Measurements from ENCODE around the gene FLRT3.

FLRT3 gene

GRCh38 chr20:14343491-14344065 is 6.2 kb upstream of the FLRT3 start:
- Histone ChIP-seq H3K79me1 (ENCODE audit: low read length) (no peaks in the 10 kb centered on the region), H2BK5ac (ENCODE audit: low read depth, low read length, poor library complexity) (no peak overlapping the region), H3K4me3 (ENCODE audit: low read depth, low read length) (no peak overlapping the region), H3K4ac (ENCODE audit: low read depth, low read length) (no peak overlapping the region), H4K91ac (ENCODE audit: low read depth, low read length) (no peak overlapping the region), H3K14ac (ENCODE audit: low read length) (no peak overlapping the region), H3K9me3 (ENCODE audit: insufficient read depth, low read depth, low read length) (no peaks in the 10 kb centered on the region), H3K18ac (ENCODE audit: low read length) (no peak overlapping the region), H4K12ac (ENCODE audit: low read depth, low read length) (no peak overlapping the region), H3K79me2 (ENCODE audit: control insufficient read depth, insufficient read depth, low read length, poor library complexity) (no peaks in the 10 kb centered on the region), H4K8ac (ENCODE audit: low read depth, low read length) (no peak overlapping the region), H2BK120ac (ENCODE audit: insufficient read depth, low read length, poor library complexity) (no peak overlapping the region), H3K4me2 (ENCODE audit: low read length) (no peak overlapping the region), H3K23ac (ENCODE audit: low read length) (no peak overlapping the region), H3K27me3 (ENCODE audit: insufficient read depth, low read length) (no peaks in the 10 kb centered on the region), H2BK12ac (ENCODE audit: low read length) (no peak overlapping the region), H3K36me3 (ENCODE audit: control insufficient read depth in 1 of 2, insufficient read depth in 2 of 2, low read length in 2 of 2) (no peaks in the 10 kb centered on the region), H3K4me1 (ENCODE audit: control insufficient read depth in 1 of 2, insufficient read depth in 2 of 2, low read length in 2 of 2) (peaks cover 0 to 3% of the 10 kb centered on the region in 2 experiments), H2AK5ac (ENCODE audit: low read length) (no peak overlapping the region), H3K27ac (ENCODE audit: low read depth, low read length) (no peak overlapping the region), H2AFZ (ENCODE audit: insufficient read depth, low read length, poor library complexity) (no peak overlapping the region), H3K9ac (ENCODE audit: low read length) (no peak overlapping the region)
- no peak for DNase-seq
- no CpG with 5 or more reads among the region's 2 CpGs for WGBS (ENCODE audit: extremely low coverage, insufficient coverage, insufficient read length)

GRCh38 chr20:14342918-14343317 is 5.5 kb upstream of the FLRT3 start:
- Histone ChIP-seq H4K91ac (ENCODE audit: low read depth, low read length) (no peak overlapping the region), H2AK5ac (ENCODE audit: low read length) (peak overlapping the region; percentile 62), H2BK12ac (ENCODE audit: low read length) (no peak overlapping the region), H3K4ac (ENCODE audit: low read depth, low read length) (no peak overlapping the region), H3K23ac (ENCODE audit: low read length) (no peak overlapping the region), H3K4me2 (ENCODE audit: low read length) (no peak overlapping the region), H2BK120ac (ENCODE audit: insufficient read depth, low read length, poor library complexity) (no peak overlapping the region), H3K27me3 (ENCODE audit: insufficient read depth, low read length) (no peaks in the 10 kb centered on the region), H2BK5ac (ENCODE audit: low read depth, low read length, poor library complexity) (no peak overlapping the region), H3K4me3 (ENCODE audit: low read depth, low read length) (no peak overlapping the region), H2AFZ (ENCODE audit: insufficient read depth, low read length, poor library complexity) (no peak overlapping the region), H3K36me3 (ENCODE audit: control insufficient read depth in 1 of 2, insufficient read depth in 2 of 2, low read length in 2 of 2) (no peaks in the 10 kb centered on the region), H3K27ac (ENCODE audit: low read depth, low read length) (no peak overlapping the region), H3K9me3 (ENCODE audit: insufficient read depth, low read depth, low read length) (no peaks in the 10 kb centered on the region), H4K8ac (ENCODE audit: low read depth, low read length) (no peak overlapping the region), H3K18ac (ENCODE audit: low read length) (no peak overlapping the region), H3K14ac (ENCODE audit: low read length) (peak overlapping the region; percentile 12), H3K9ac (ENCODE audit: low read length) (no peak overlapping the region), H3K4me1 (ENCODE audit: control insufficient read depth in 1 of 2, insufficient read depth in 2 of 2, low read length in 2 of 2) (peaks cover 0 to 3% of the 10 kb centered on the region in 2 experiments), H3K79me1 (ENCODE audit: low read length) (no peaks in the 10 kb centered on the region), H3K79me2 (ENCODE audit: control insufficient read depth, insufficient read depth, low read length, poor library complexity) (no peaks in the 10 kb centered on the region), H4K12ac (ENCODE audit: low read depth, low read length) (no peak overlapping the region)
- no peak for DNase-seq
- WGBS (ENCODE audit: extremely low coverage, insufficient coverage, insufficient read length) = no CpG with 5 or more reads among the region's 1 CpG

DNA sequence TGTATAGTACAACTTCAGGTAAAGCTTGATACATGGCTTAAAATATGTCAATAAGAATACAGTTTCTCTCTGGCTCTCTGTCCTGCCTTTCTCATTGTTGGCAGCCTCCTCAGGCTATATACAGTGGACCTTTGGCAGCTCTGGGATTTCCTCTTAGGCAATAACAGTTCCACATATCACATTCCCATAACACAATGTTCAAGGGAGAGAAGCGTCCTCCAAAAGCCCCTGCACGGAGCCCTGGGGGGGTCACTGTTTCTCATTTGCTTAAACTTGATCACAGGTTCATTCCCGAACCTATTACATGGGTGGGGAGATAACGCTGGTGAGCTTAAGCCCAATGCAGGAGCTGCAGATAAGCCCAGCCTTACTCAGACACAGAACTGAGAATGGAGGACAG is 4.4 kb upstream of the FLRT3 start:
- H3K4me3 ChIP-seq (ENCODE audit: low read depth, low read length) = no peak overlapping the region
- H4K8ac ChIP-seq (ENCODE audit: low read depth, low read length) = no peak overlapping the region

GRCh38 chr20:14336686-14337085 is 726 bp downstream of the FLRT3 start:
- peak overlapping the region; percentile 60 for H3K4me2 ChIP-seq (ENCODE audit: low read length)
- H2AK5ac ChIP-seq (ENCODE audit: low read length) = no peak overlapping the region
- WGBS (ENCODE audit: extremely low coverage, insufficient coverage, insufficient read length) = no CpG with 5 or more reads among the region's 4 CpGs
- H3K79me2 ChIP-seq (ENCODE audit: control insufficient read depth, insufficient read depth, low read length, poor library complexity) = no peaks in the 10 kb centered on the region
- no peak overlapping the region for H4K12ac ChIP-seq (ENCODE audit: low read depth, low read length)
- H3K9ac ChIP-seq (ENCODE audit: low read length) = no peak overlapping the region
- H2BK12ac ChIP-seq (ENCODE audit: low read length) = no peak overlapping the region
- no peak overlapping the region for H4K91ac ChIP-seq (ENCODE audit: low read depth, low read length)
- no peaks in the 10 kb centered on the region for H3K27me3 ChIP-seq (ENCODE audit: insufficient read depth, low read length)
- H3K4me1 ChIP-seq (ENCODE audit: control insufficient read depth in 1 of 2, insufficient read depth in 2 of 2, low read length in 2 of 2) = no peaks in the 10 kb centered on the region
- no peaks in the 10 kb centered on the region for H3K9me3 ChIP-seq (ENCODE audit: insufficient read depth, low read depth, low read length)
- H3K4me3 ChIP-seq (ENCODE audit: low read depth, low read length) = no peak overlapping the region
- no peak overlapping the region for H4K8ac ChIP-seq (ENCODE audit: low read depth, low read length)
- H2BK120ac ChIP-seq (ENCODE audit: insufficient read depth, low read length, poor library complexity) = no peak overlapping the region
- no peak for DNase-seq
- H3K18ac ChIP-seq (ENCODE audit: low read length) = no peak overlapping the region
- no peak overlapping the region for H3K27ac ChIP-seq (ENCODE audit: low read depth, low read length)
- H3K4ac ChIP-seq (ENCODE audit: low read depth, low read length) = no peak overlapping the region
- H2BK5ac ChIP-seq (ENCODE audit: low read depth, low read length, poor library complexity) = no peak overlapping the region
- no peak overlapping the region for H3K14ac ChIP-seq (ENCODE audit: low read length)
- H3K23ac ChIP-seq (ENCODE audit: low read length) = no peak overlapping the region
- no peaks in the 10 kb centered on the region for H3K79me1 ChIP-seq (ENCODE audit: low read length)
- H2AFZ ChIP-seq (ENCODE audit: insufficient read depth, low read length, poor library complexity) = no peak overlapping the region
- H3K36me3 ChIP-seq (ENCODE audit: control insufficient read depth in 1 of 2, insufficient read depth in 2 of 2, low read length in 2 of 2) = no peaks in the 10 kb centered on the region

More for the DNA sequence above, 4.4 kb upstream of the FLRT3 start:
- no peak overlapping the region for H2BK5ac ChIP-seq (ENCODE audit: low read depth, low read length, poor library complexity)
- no peak overlapping the region for H2BK120ac ChIP-seq (ENCODE audit: insufficient read depth, low read length, poor library complexity)
- H3K4ac ChIP-seq (ENCODE audit: low read depth, low read length) = no peak overlapping the region
- no peak overlapping the region for H3K18ac ChIP-seq (ENCODE audit: low read length)
- DNase-seq = no peak
- no peaks in the 10 kb centered on the region for H3K79me1 ChIP-seq (ENCODE audit: low read length)
- no peak overlapping the region for H3K4me2 ChIP-seq (ENCODE audit: low read length)
- no peak overlapping the region for H4K91ac ChIP-seq (ENCODE audit: low read depth, low read length)
- WGBS (ENCODE audit: extremely low coverage, insufficient coverage, insufficient read length) = no CpG with 5 or more reads among the region's 4 CpGs
- H4K12ac ChIP-seq (ENCODE audit: low read depth, low read length) = no peak overlapping the region
- H3K14ac ChIP-seq (ENCODE audit: low read length) = no peak overlapping the region
- no peak overlapping the region for H3K27ac ChIP-seq (ENCODE audit: low read depth, low read length)
- H3K9me3 ChIP-seq (ENCODE audit: insufficient read depth, low read depth, low read length) = no peaks in the 10 kb centered on the region
- no peak overlapping the region for H3K9ac ChIP-seq (ENCODE audit: low read length)
- H2AK5ac ChIP-seq (ENCODE audit: low read length) = no peak overlapping the region
- H3K27me3 ChIP-seq (ENCODE audit: insufficient read depth, low read length) = no peaks in the 10 kb centered on the region
- no peak overlapping the region for H2AFZ ChIP-seq (ENCODE audit: insufficient read depth, low read length, poor library complexity)
- H3K23ac ChIP-seq (ENCODE audit: low read length) = no peak overlapping the region
- H3K36me3 ChIP-seq (ENCODE audit: control insufficient read depth in 1 of 2, insufficient read depth in 2 of 2, low read length in 2 of 2) = no peaks in the 10 kb centered on the region
- H3K79me2 ChIP-seq (ENCODE audit: control insufficient read depth, insufficient read depth, low read length, poor library complexity) = no peaks in the 10 kb centered on the region
- peaks cover 0 to 3% of the 10 kb centered on the region in 2 experiments for H3K4me1 ChIP-seq (ENCODE audit: control insufficient read depth in 1 of 2, insufficient read depth in 2 of 2, low read length in 2 of 2)
- H2BK12ac ChIP-seq (ENCODE audit: low read length) = no peak overlapping the region
